CD4-positive, CD25-positive, alpha-beta regulatory T cell (primary cell): ENCODE measurements around the gene MROH9. TPM values are rescaled to one million over a fixed set of nuclear protein-coding genes. Genes with fewer than 3 reads are reported as not detected.
"Not testable (repeated sequence)": the region's sequence is repeated elsewhere in the genome, so short reads cannot be mapped to it uniquely, and the experiment has no call there.

Source experiments
- ATAC-seq, 2 donors: fragments of 150-1000 bp; cut with Tn5 transposase; one replicate each; pipeline ENCODE4 v1.10.0; 2021; ENCODE audit warnings: low read depth in 2 of 2, moderate number of reproducible peaks in 2 of 2, moderate library complexity in 1 of 2
- DNase-seq, 3 donors: peaks; one replicate each; pipeline versions ENCODE4 v3.0.0 to v3.0.0-alpha.2; 2012 to 2022; ENCODE audit warnings: mixed read lengths in 1 of 3
- H3K27ac ChIP-seq: one replicate; pipeline ENCODE4 v1.7.0; 2013; ENCODE audit warnings: mild to moderate bottlenecking, low read length; ENCODE audit not compliant: insufficient read depth, poor library complexity, severe bottlenecking
- H3K27me3 ChIP-seq: one replicate; pipeline ENCODE4 v1.7.0; 2013; ENCODE audit warnings: low read length; ENCODE audit not compliant: control insufficient read depth, insufficient read depth
- H3K36me3 ChIP-seq: one replicate; pipeline ENCODE4 v1.7.0; 2013; ENCODE audit warnings: mild to moderate bottlenecking, low read length, moderate library complexity; ENCODE audit not compliant: control insufficient read depth, insufficient read depth
- H3K4me1 ChIP-seq: 2 replicates; pipeline ENCODE4 v1.7.0; 2013; ENCODE audit warnings: mild to moderate bottlenecking, low read length; ENCODE audit not compliant: insufficient read depth, control insufficient read depth, poor library complexity, severe bottlenecking
- H3K4me3 ChIP-seq: one replicate; pipeline ENCODE4 v1.7.0; 2013; ENCODE audit warnings: low read depth, mild to moderate bottlenecking, low read length, moderate library complexity
- H3K9me3 ChIP-seq, 2 experiments: 1 replicate in 1 of 2; 2 replicates in 1 of 2; pipeline ENCODE4 v1.7.0; 2013; ENCODE audit warnings: low read length in 2 of 2, mild to moderate bottlenecking in 1 of 2, moderate library complexity in 1 of 2; ENCODE audit not compliant: control insufficient read depth in 2 of 2
- H3K27ac Mint-ChIP-seq, 3 donors: one replicate each; pipeline ENCODE4 v1.8.0; 2020 to 2022; ENCODE audit warnings: mild to moderate bottlenecking in 3 of 3, mixed read lengths in 3 of 3, moderate library complexity in 2 of 3
- H3K27me3 Mint-ChIP-seq: one replicate; pipeline ENCODE4 v1.8.0; 2022; ENCODE audit warnings: mild to moderate bottlenecking, mixed read lengths
- H3K36me3 Mint-ChIP-seq: one replicate; pipeline ENCODE4 v1.8.0; 2020; ENCODE audit warnings: mixed read lengths
- H3K4me1 Mint-ChIP-seq, 4 donors: one replicate each; pipeline ENCODE4 v1.8.0; 2020 to 2022; ENCODE audit warnings: mixed read lengths in 4 of 4, mild to moderate bottlenecking in 1 of 4
- H3K4me3 Mint-ChIP-seq, 4 donors: one replicate each; pipeline ENCODE4 v1.8.0; 2020 to 2022; ENCODE audit warnings: mild to moderate bottlenecking in 4 of 4, mixed read lengths in 4 of 4, moderate library complexity in 3 of 4
- H3K9me3 Mint-ChIP-seq, 7 donors: one replicate each; pipeline ENCODE4 v1.8.0; 2020 to 2022; ENCODE audit warnings: mixed read lengths in 7 of 7, mild to moderate bottlenecking in 3 of 7, moderate library complexity in 2 of 7
- polyA plus RNA-seq, 4 donors: library from polyadenylated mRNA; unstranded; fragments of 300-500 nt; fragmentation: Illumina TruSeq; gene quantifications; one replicate each; pipeline ENCODE4 v1.2.3, GENCODE V29; 2021
- total RNA-seq: library from RNA; stranded (reverse); gene quantifications from one replicate; pipeline ENCODE4 v1.2.3, GENCODE V29; 2022

Gene MROH9
- total and polyA plus RNA-seq, 5 donors from 2014 or later, result not detected

DNA sequence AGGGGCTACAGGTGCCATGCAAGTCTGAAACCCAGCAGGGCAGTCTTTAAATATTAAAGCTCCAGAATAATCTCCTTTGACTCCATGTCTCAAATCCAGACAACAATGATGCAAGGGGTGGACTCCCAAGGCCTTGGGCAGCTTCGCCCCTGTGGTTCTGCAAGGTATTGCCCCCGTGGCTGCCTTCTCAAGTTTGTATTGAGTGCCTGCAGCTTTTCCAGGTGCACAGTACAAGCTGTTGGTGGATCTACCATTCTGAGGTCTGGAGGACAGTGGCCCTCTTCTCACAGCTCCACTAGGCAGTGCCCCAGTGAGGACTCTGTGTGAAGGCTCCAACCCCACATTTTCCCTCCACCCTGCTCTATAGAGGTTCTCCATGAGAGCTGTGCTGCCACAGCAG, 3.7 kb upstream of the MROH9 start:
- no peaks in the 10 kb centered on the region for H3K36me3 Mint-ChIP-seq
- H3K4me3 ChIP-seq, result no peak overlapping the region
- H3K9me3 Mint-ChIP-seq, result no peaks in the 10 kb centered on the region
- no peaks in the 10 kb centered on the region for H3K27me3 ChIP-seq
- H3K9me3 ChIP-seq, result no peaks in the 10 kb centered on the region
- no peaks in the 10 kb centered on the region for H3K36me3 ChIP-seq
- H3K27ac Mint-ChIP-seq, result no peak overlapping the region
- H3K4me1 Mint-ChIP-seq, result no peaks in the 10 kb centered on the region
- H3K4me3 Mint-ChIP-seq, result no peak overlapping the region
- H3K27ac ChIP-seq, result no peak overlapping the region
- peaks cover 8% of the 10 kb centered on the region for H3K27me3 Mint-ChIP-seq
- ATAC-seq, result no peak
- no peak for DNase-seq
- no peaks in the 10 kb centered on the region for H3K4me1 ChIP-seq

GRCh38 chr1:170932236-170932635, 3.1 kb upstream of the MROH9 start:
- H3K27me3 Mint-ChIP-seq, result peaks cover 8% of the 10 kb centered on the region
- no peaks in the 10 kb centered on the region for H3K36me3 Mint-ChIP-seq
- H3K9me3 Mint-ChIP-seq, result no peaks in the 10 kb centered on the region

GRCh38 chr1:170938281-170938680, 2.9 kb downstream of the MROH9 start:
- H3K4me1 Mint-ChIP-seq, result no peaks in the 10 kb centered on the region
- H3K4me3 Mint-ChIP-seq, result no peak overlapping the region
- no peaks in the 10 kb centered on the region for H3K36me3 Mint-ChIP-seq
- no peak overlapping the region for H3K27ac Mint-ChIP-seq
- H3K27me3 Mint-ChIP-seq, result no peaks in the 10 kb centered on the region
- no peaks in the 10 kb centered on the region for H3K36me3 ChIP-seq
- peaks cover 6% of the 10 kb centered on the region for H3K27me3 ChIP-seq
- peaks cover 0 to 2% (median 0%) of the 10 kb centered on the region in 7 donors for H3K9me3 Mint-ChIP-seq
- no peak for ATAC-seq
- no peak overlapping the region for H3K4me3 ChIP-seq
- H3K9me3 ChIP-seq, result no peaks in the 10 kb centered on the region
- no peak overlapping the region for H3K27ac ChIP-seq
- no peaks in the 10 kb centered on the region for H3K4me1 ChIP-seq
- DNase-seq, result no peak

More at GRCh38 chr1:170932236-170932635, 3.1 kb upstream of the MROH9 start:
- Mint-ChIP-seq H3K27ac (no peak overlapping the region), H3K4me1 (no peaks in the 10 kb centered on the region), H3K4me3 (no peak overlapping the region)
- H3K4me1 ChIP-seq, result no peaks in the 10 kb centered on the region
- H3K4me3 ChIP-seq, result no peak overlapping the region
- H3K36me3 ChIP-seq, result no peaks in the 10 kb centered on the region
- H3K27me3 ChIP-seq, result no peaks in the 10 kb centered on the region
- H3K9me3 ChIP-seq, result no peaks in the 10 kb centered on the region
- DNase-seq, result no peak
- no peak overlapping the region for H3K27ac ChIP-seq
- ATAC-seq, result no peak

DNA sequence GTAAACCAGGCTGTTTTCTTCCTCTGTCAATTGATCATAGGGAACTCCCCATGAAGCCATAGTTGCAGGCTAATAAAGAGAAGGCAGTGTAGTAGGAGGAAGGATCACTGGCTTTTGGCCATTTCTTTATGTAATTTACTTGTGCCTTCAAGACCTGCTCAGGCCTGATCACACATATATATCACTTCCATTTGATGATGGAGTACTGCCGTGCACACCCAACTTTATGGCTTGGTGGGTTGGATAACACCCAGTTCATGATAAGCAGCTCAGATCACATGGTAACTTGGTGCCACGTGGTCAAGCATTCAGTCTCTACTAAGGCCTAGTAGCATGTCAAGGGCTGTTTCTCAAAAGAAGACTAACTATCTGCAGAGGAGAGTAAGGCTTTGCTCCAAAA, 4.1 kb downstream of the MROH9 start:
- Histone ChIP-seq H3K27ac (no peak overlapping the region), H3K4me3 (no peak overlapping the region), H3K27me3 (peaks cover 6% of the 10 kb centered on the region), H3K4me1 (no peaks in the 10 kb centered on the region), H3K36me3 (no peaks in the 10 kb centered on the region), H3K9me3 (no peaks in the 10 kb centered on the region)
- Mint-ChIP-seq H3K27me3 (peaks cover 5% of the 10 kb centered on the region), H3K36me3 (no peaks in the 10 kb centered on the region), H3K27ac (no peak overlapping the region), H3K9me3 (peaks cover 0 to 2% (median 0%) of the 10 kb centered on the region in 7 donors), H3K4me3 (no peak overlapping the region), H3K4me1 (no peaks in the 10 kb centered on the region)
- DNase-seq (no peak), ATAC-seq (no peak)

- not testable (repeated sequence) for ATAC-seq
Observed at GRCh38 chr1:170951744-170952143, 16.4 kb downstream of the MROH9 start.

GRCh38 chr1:170959385-170959784, 24.1 kb downstream of the MROH9 start:
- Mint-ChIP-seq H3K9me3 (peaks cover 0 to 3% (median 0%) of the 10 kb centered on the region in 7 donors), H3K4me1 (no peaks in the 10 kb centered on the region), H3K4me3 (no peak overlapping the region), H3K36me3 (no peaks in the 10 kb centered on the region), H3K27ac (no peak overlapping the region), H3K27me3 (peaks cover 18% of the 10 kb centered on the region)
- Histone ChIP-seq H3K9me3 (no peaks in the 10 kb centered on the region), H3K36me3 (no peaks in the 10 kb centered on the region), H3K27me3 (no peaks in the 10 kb centered on the region), H3K4me1 (no peaks in the 10 kb centered on the region), H3K4me3 (no peak overlapping the region), H3K27ac (no peak overlapping the region)
- DNase-seq, result no peak
- ATAC-seq, result no peak

More at GRCh38 chr1:170951744-170952143, 16.4 kb downstream of the MROH9 start:
- not testable (repeated sequence) for H3K4me1 Mint-ChIP-seq, H3K27me3 Mint-ChIP-seq, H3K4me3 Mint-ChIP-seq, DNase-seq, H3K4me1 ChIP-seq, H3K36me3 ChIP-seq, H3K4me3 ChIP-seq, H3K27me3 ChIP-seq, H3K9me3 ChIP-seq, H3K27ac ChIP-seq, H3K27ac Mint-ChIP-seq, H3K36me3 Mint-ChIP-seq, H3K9me3 Mint-ChIP-seq

DNA sequence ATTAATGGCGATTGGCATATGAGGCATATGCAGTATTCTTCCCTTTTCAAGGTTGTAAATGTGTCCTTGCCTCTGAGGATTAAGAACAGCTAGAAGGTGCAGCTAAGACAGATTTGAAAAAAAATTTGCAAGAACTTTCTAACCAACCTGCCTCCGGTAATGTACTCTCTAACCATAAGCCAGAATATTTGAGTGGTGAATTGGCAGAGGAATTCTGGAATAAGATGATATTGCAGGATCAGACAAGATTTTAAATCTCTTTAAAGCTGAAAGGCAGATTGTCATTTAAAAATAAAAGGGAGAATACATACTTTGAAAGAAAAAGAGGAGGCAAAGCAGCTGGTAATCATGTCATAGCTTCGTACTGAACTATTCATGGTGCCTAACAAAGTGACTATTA, 29.2 kb downstream of the MROH9 start:
- DNase-seq (no peak), ATAC-seq (no peak)
- no peak overlapping the region for H3K27ac Mint-ChIP-seq
- no peak overlapping the region for H3K4me3 Mint-ChIP-seq
- H3K36me3 Mint-ChIP-seq, result no peaks in the 10 kb centered on the region
- H3K4me1 ChIP-seq, result no peaks in the 10 kb centered on the region
- H3K36me3 ChIP-seq, result no peaks in the 10 kb centered on the region
- H3K27me3 ChIP-seq, result no peaks in the 10 kb centered on the region
- H3K27me3 Mint-ChIP-seq, result peaks cover 14% of the 10 kb centered on the region
- H3K9me3 Mint-ChIP-seq, result peaks cover 0 to 3% (median 0%) of the 10 kb centered on the region in 7 donors
- no peak overlapping the region for H3K4me3 ChIP-seq
- no peaks in the 10 kb centered on the region for H3K4me1 Mint-ChIP-seq
- no peaks in the 10 kb centered on the region for H3K9me3 ChIP-seq
- no peak overlapping the region for H3K27ac ChIP-seq

DNA sequence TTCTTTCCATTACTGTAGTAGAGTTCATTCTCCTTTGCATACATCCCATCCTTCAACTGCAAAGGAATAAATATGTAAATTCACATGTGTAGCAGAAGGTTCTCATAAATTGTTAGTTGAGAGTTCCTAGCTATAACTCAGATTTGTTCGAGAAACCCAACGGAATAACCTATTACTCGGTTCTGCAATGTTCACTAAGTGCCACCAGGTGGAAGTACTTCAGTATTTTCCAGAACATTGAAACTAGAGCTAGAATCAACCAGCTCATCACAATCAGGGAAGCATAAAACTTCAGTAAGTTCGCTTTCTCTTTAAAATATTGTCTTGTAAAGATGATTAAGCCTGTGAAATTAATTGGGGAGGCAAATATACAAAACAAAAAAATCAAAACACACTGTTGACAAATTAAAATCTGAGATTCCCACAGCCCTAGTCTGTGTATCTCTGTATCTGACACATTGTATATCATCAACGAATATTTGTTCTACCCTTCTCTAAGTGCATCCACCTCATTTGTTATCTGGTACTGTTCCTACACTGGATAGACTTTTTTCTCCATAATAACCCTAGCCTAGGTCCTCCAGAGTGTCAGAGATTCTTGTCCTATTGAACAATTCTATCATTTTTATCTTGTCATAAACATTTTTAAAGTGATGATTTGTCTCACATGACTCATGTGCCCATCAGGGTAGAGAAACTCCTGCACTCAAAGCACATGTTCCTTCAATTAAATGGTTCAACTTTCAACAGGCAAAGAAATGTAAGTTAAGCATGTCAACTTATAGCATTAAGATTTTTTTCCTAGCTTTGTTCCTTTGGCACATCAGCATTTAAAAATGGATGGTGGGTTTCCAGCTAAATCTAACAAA, 31.9 kb downstream of the MROH9 start:
- H3K9me3 ChIP-seq, result no peaks in the 10 kb centered on the region
- no peaks in the 10 kb centered on the region for H3K27me3 ChIP-seq
- no peaks in the 10 kb centered on the region for H3K4me1 ChIP-seq
- H3K36me3 Mint-ChIP-seq, result no peaks in the 10 kb centered on the region
- H3K36me3 ChIP-seq, result no peaks in the 10 kb centered on the region
- no peaks in the 10 kb centered on the region for H3K9me3 Mint-ChIP-seq
- no peaks in the 10 kb centered on the region for H3K4me1 Mint-ChIP-seq
- no peak overlapping the region for H3K27ac Mint-ChIP-seq
- no peak overlapping the region for H3K4me3 ChIP-seq
- no peak overlapping the region for H3K27ac ChIP-seq
- H3K27me3 Mint-ChIP-seq, result peaks cover 13% of the 10 kb centered on the region
- H3K4me3 Mint-ChIP-seq, result no peak overlapping the region
- DNase-seq, result peak in 2 of 3 donors; percentile 2 to 26
- ATAC-seq, result no peak
